GM13976 (cell line): ENCODE data around the gene TRAK2.

Experiments
- DNase-seq: peaks from one replicate; pipeline ENCODE4 v3.0.0; 2012; ENCODE audit warnings: low spot score
- CTCF ChIP-seq: IDR thresholded peaks from 2 replicates; pipeline ENCODE4 v1.5.1; 2012; ENCODE audit warnings: borderline replicate concordance, mild to moderate bottlenecking; ENCODE audit not compliant: insufficient read depth; ENCODE audit errors: extremely low read depth, missing control alignments, control extremely low read depth
- in situ Hi-C: fragments of 300-500 bp; cut with MboI; formaldehyde crosslinking; loops from one replicate; pipeline ENCODE4 v1.12.0; 2022; ENCODE audit warnings: low sequenced_read_pairs, mixed read lengths, inconsistent platforms; ENCODE audit not compliant: unreplicated experiment

The TRAK2 gene

GRCh38 chr2:201363857-201364560 is 87.2 kb downstream of the TRAK2 start:
- no peak for DNase-seq
- in situ Hi-C loops: loop anchor here (5.0 kb wide), 1 partner anchor 127 kb away; no protein-coding TSS in a partner anchor
- peak; percentile 68 for TF ChIP-seq CTCF

GRCh38 chr2:201362396-201362795 is 88.9 kb downstream of the TRAK2 start:
- no peak for DNase-seq
- in situ Hi-C loops: loop anchor here (5.0 kb wide), 1 partner anchor 125 kb away; no protein-coding TSS in a partner anchor
- TF ChIP-seq CTCF: no peak

GRCh38 chr2:201361078-201361733 is 90.1 kb downstream of the TRAK2 start:
- DNase-seq: no peak
- in situ Hi-C loops: loop anchor here (5.0 kb wide), 1 partner anchor 124 kb away; no protein-coding TSS in a partner anchor
- no peak for TF ChIP-seq CTCF

- in situ Hi-C loops: loop anchor here (5.0 kb wide), 1 partner anchor 123 kb away; no protein-coding TSS in a partner anchor
- TF ChIP-seq CTCF: no peak
- no peak for DNase-seq
Observed at GRCh38 chr2:201360256-201360655, 91.0 kb downstream of the TRAK2 start.

GRCh38 chr2:201358684-201359083 is 92.6 kb downstream of the TRAK2 start:
- no peak for DNase-seq
- TF ChIP-seq CTCF: no peak
- in situ Hi-C loops: no loop called here

- in situ Hi-C loops: no loop called here
- no peak for TF ChIP-seq CTCF
- no peak for DNase-seq
Observed at GRCh38 chr2:201357221-201357620, 94.0 kb downstream of the TRAK2 start, which contains the start of gene FLACC1. Gene FLACC1 (minus strand): TSS chr2:201357345. CDS start chr2:201351404, 5,941 bp downstream.
